Heart right ventricle (tissue), 16 donors: Measurements from ENCODE around the gene CDH11. TPM values are rescaled to one million over a fixed set of nuclear protein-coding genes. Genes with fewer than 3 reads are reported as not detected.

Source experiments
- ATAC-seq, 8 donors: fragments of 200-7000 bp; cut with Tn5 transposase; one replicate each; pipeline ENCODE4 v1.9.1; 2020; ENCODE audit warnings: mild to moderate bottlenecking in 8 of 8, moderate library complexity in 8 of 8, moderate number of reproducible peaks in 1 of 8
- DNase-seq, 2 donors: peaks; one replicate each; pipeline ENCODE4 v3.0.0-alpha.2; 2020
- H3K27ac ChIP-seq, 10 donors: fragments of 200-600 bp; sonication (generic) in 2 of 10; one replicate each; pipeline versions ENCODE4 v1.5.0 to v1.8.0; 2020 to 2022; ENCODE audit warnings: mild to moderate bottlenecking in 3 of 10
- H3K27me3 ChIP-seq, 7 donors: fragments of 200-600 bp; one replicate each; pipeline ENCODE4 v1.8.0; 2021 to 2022; ENCODE audit warnings: mild to moderate bottlenecking in 2 of 7
- H3K36me3 ChIP-seq, 9 donors: fragments of 200-600 bp; sonication (generic) in 1 of 9; one replicate each; pipeline versions ENCODE4 v1.5.0 to v1.8.0; 2020 to 2022; ENCODE audit warnings: mild to moderate bottlenecking in 2 of 9
- H3K4me1 ChIP-seq, 9 donors: fragments of 200-600 bp; sonication (generic) in 1 of 9; one replicate each; pipeline versions ENCODE4 v1.5.0 to v1.8.0; 2020 to 2022; ENCODE audit warnings: mild to moderate bottlenecking in 4 of 9
- H3K4me3 ChIP-seq, 10 donors: fragments of 200-600 bp; sonication (generic) in 2 of 10; one replicate each; pipeline versions ENCODE4 v1.5.0 to v1.8.0; 2020 to 2022; ENCODE audit warnings: mild to moderate bottlenecking in 7 of 10, moderate library complexity in 2 of 10
- H3K9me3 ChIP-seq, 11 donors: fragments of 200-600 bp in 10 of 11; sonication (generic) in 2 of 11; one replicate each; pipeline versions ENCODE4 v1.5.0 to v1.8.0; 2013 to 2022; ENCODE audit warnings: mild to moderate bottlenecking in 2 of 11, control low read depth in 1 of 11, moderate library complexity in 1 of 11
- CTCF ChIP-seq, 9 donors: fragments of 200-600 bp; sonication (generic) in 2 of 9; IDR thresholded peaks; one replicate each; pipeline versions ENCODE4 v1.5.0 to v1.8.0; 2021 to 2022; ENCODE audit warnings: antibody characterized with exemption in 9 of 9, mild to moderate bottlenecking in 5 of 9, moderate library complexity in 1 of 9
- WGBS, 2 donors: extraction: QIAGEN DNeasy Blood & Tissue Kit; methylation state at CpG; one replicate each; pipeline ENCODE4 v1.1.7; 2013; ENCODE audit warnings: inconsistent platforms in 1 of 2; 5-methylcytosine and 5-hydroxymethylcytosine counted together
- intact Hi-C, 10 donors: fragments of 100-400 bp; cut with DNase I; formaldehyde crosslinking; loops; one replicate each; pipeline versions ENCODE4 v1.11.1 to v1.14.2; 2022
- polyA plus RNA-seq, 2 donors: library from polyadenylated mRNA; stranded (reverse); fragments of 200-250 nt; gene quantifications; one replicate each; pipeline ENCODE4 v1.2.3, GENCODE V29; 2013
- total RNA-seq, 10 donors: library from RNA; stranded (reverse); fragmentation: NEBNext Ultra II Directional in 3 of 10; extraction: Animal tissue kit (Norgen Biotek cat#: 25700) in 3 of 10; gene quantifications; one replicate each; pipeline versions ENCODE4 v1.2.1 to v1.2.4, GENCODE V29; 2021 to 2023
- donor health status: Arrhythmogenic right ventricular cardiomyopathy.
- donor health status: ischemic (EF 13 %, LVEDD 7.1; RV severe dilation, severe dysfunction).
- donor health status: healthy with polysubstance abuse.
- donor health status: DM: no; HTN: yes; CAD: no.
- donor health status: DM: no; HTN: no; CAD: no.
- donor health status: ischemic (EF 25% LVEDD 6.9; RV normal size, moderate dysfunction).
- donor health status: ischemic (EF 25% LVEDD 5.7; RV mildly dilated, moderate dysfunction).
- donor health status: healthy.
- donor health status: DM: yes; HTN: yes; CAD: no.
- donor health status: Ischemic cardiomyopathy.
- donor health status: ischemic (EF 35%, LVEDD 5.7; RV mildly dilated, moderate dysfunction).
- donor health status: nonischemic (EF 11% LVEDD 7.7; RV severe dilation, severe dysfunction).
- donor health status: DM: yes; HTN: yes; CAD: no.
- donor health status: PGD.
- donor health status: ischemic (EF 29% LVEDD 5.4; RV normal size, mild dysfunction).
- donor health status: nonischemic (EF 23%, LVEDD 6.1; RV moderate dilation, normal function).

Gene CDH11
- total and polyA plus RNA-seq, 12 donors = 1.7 to 29.6 (median 6.5) TPM

GRCh38 chr16:64991001-64991400, 130.9 kb downstream of the CDH11 start:
- 64 to 65% methylated on average over 1 of the region's 1 CpG for WGBS, 2 donors
- ATAC-seq (peak in 4 of 8 donors; percentile 33 to 65 (median 52)), DNase-seq (peak in 1 of 2 donors; percentile 31)
- Histone ChIP-seq H3K4me1 (no peaks in the 10 kb centered on the region), H3K36me3 (peaks cover 0 to 55% (median 0%) of the 10 kb centered on the region in 9 donors), H3K9me3 (no peaks in the 10 kb centered on the region), H3K27me3 (no peaks in the 10 kb centered on the region), H3K4me3 (no peak overlapping the region), H3K27ac (no peak overlapping the region)
- intact Hi-C loops = no loop called here
- no peak for TF ChIP-seq CTCF (IDR thresholded peaks at IDR 0.05)

GRCh38 chr16:64990101-64990500, 131.8 kb downstream of the CDH11 start:
- H3K4me1 ChIP-seq = no peaks in the 10 kb centered on the region
- 84 to 90% methylated on average over 3 of the region's 3 CpGs for WGBS, 2 donors
- TF ChIP-seq CTCF (IDR thresholded peaks at IDR 0.05) = no peak
- no peak overlapping the region for H3K4me3 ChIP-seq
- DNase-seq (no peak), ATAC-seq (no peak)
- H3K36me3 ChIP-seq = peaks cover 0 to 55% (median 0%) of the 10 kb centered on the region in 9 donors
- no peaks in the 10 kb centered on the region for H3K9me3 ChIP-seq
- H3K27me3 ChIP-seq = no peaks in the 10 kb centered on the region
- H3K27ac ChIP-seq = no peak overlapping the region
- intact Hi-C loops = no loop called here

GRCh38 chr16:64989050-64989449, 132.8 kb downstream of the CDH11 start:
- TF ChIP-seq CTCF (IDR thresholded peaks at IDR 0.05) = no peak
- WGBS, 2 donors = 93 to 97% methylated on average over 3 of the region's 3 CpGs

GRCh38 chr16:64983963-64984362, 137.9 kb downstream of the CDH11 start:
- TF ChIP-seq CTCF (IDR thresholded peaks at IDR 0.05) = peak; percentile 15 to 60 (median 47)

More at GRCh38 chr16:64989050-64989449, 132.8 kb downstream of the CDH11 start:
- intact Hi-C loops = no loop called here
- Histone ChIP-seq H3K9me3 (no peaks in the 10 kb centered on the region), H3K4me1 (peaks cover 0 to 4% (median 0%) of the 10 kb centered on the region in 9 donors), H3K27ac (no peak overlapping the region), H3K27me3 (no peaks in the 10 kb centered on the region), H3K4me3 (no peak overlapping the region), H3K36me3 (peaks cover 0 to 55% (median 0%) of the 10 kb centered on the region in 9 donors)
- DNase-seq (no peak), ATAC-seq (no peak)

More at GRCh38 chr16:64983963-64984362, 137.9 kb downstream of the CDH11 start:
- Histone ChIP-seq H3K4me3 (no peak overlapping the region), H3K4me1 (peaks cover 0 to 21% (median 7%) of the 10 kb centered on the region in 9 donors), H3K36me3 (peaks cover 0 to 29% (median 0%) of the 10 kb centered on the region in 9 donors), H3K27ac (no peak overlapping the region), H3K9me3 (no peaks in the 10 kb centered on the region), H3K27me3 (no peaks in the 10 kb centered on the region)
- peak; percentile 19 to 62 for DNase-seq
- intact Hi-C loops = loop anchor here in 1 of 10 donors (5.0 kb wide), 1 partner anchor 133 kb away; no protein-coding TSS in a partner anchor
- WGBS, 2 donors = 27 to 31% methylated on average over 2 of the region's 2 CpGs
- ATAC-seq = peak; percentile 58 to 91 (median 76)
